ENCODE results near the gene ATP5MC3.
A peak's percentile ranks its signal among the peaks of the same experiment; 100 is the strongest.

The ATP5MC3 gene

DNA sequence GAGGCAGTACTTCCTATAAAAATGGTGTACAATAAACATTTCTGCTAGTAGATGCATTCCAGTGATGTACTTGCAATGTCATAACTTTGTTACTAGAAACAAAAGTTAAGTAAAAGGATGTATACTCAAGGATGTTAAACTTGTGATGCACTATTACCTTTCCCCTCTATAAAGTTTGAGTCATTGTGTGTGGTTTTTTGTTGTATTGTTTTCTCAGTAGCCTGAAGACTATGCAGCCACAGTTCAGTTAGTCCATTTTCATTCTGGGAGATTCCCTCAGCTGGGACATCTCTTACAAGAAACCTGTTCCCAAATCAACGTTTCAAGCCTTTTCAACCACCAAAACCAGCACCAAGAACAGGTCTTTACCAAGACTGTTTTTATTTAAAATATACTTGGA is 5.6 kb downstream of the ATP5MC3 start:
- no peak overlapping the region for H3K18ac ChIP-seq (ENCODE audit: low read length)
- no peak overlapping the region for H2AK5ac ChIP-seq (ENCODE audit: low read length)
- peaks cover 15% of the 10 kb centered on the region for H3K79me2 ChIP-seq (ENCODE audit: control insufficient read depth, insufficient read depth, low read length)
- no peak overlapping the region for H3K9ac ChIP-seq (ENCODE audit: low read length)
- no peak overlapping the region for H3K56ac ChIP-seq (ENCODE audit: low read length)
- no peak overlapping the region for H2BK15ac ChIP-seq (replicated peaks; ENCODE audit: low read depth)
- H3K4me1 ChIP-seq (ENCODE audit: control insufficient read depth, low read depth, low read length), result no peaks in the 10 kb centered on the region
- no peak overlapping the region for H4K8ac ChIP-seq (ENCODE audit: low read depth, low read length)
- H3K27me3 ChIP-seq (ENCODE audit: insufficient read depth, low read length, poor library complexity), result no peaks in the 10 kb centered on the region
- WGBS (ENCODE audit: extremely low coverage, insufficient coverage, low lambda C conversion rate), result no CpG with 5 or more reads among the region's 1 CpG
- no peak overlapping the region for H4K5ac ChIP-seq (ENCODE audit: low read length)
- no peak overlapping the region for H2BK120ac ChIP-seq (ENCODE audit: low read depth, low read length)
- peaks cover 8% of the 10 kb centered on the region for H3K79me1 ChIP-seq (ENCODE audit: low read length)
- no peak overlapping the region for H3K23ac ChIP-seq (ENCODE audit: low read length)
- no peak overlapping the region for H3K27ac ChIP-seq (ENCODE audit: low read depth, low read length)
- H2BK5ac ChIP-seq (ENCODE audit: low read length), result no peak overlapping the region
- H3K4me3 ChIP-seq (ENCODE audit: low read length), result no peak overlapping the region
- H3K36me3 ChIP-seq (ENCODE audit: control insufficient read depth, insufficient read depth, low read length), result peaks cover 4% of the 10 kb centered on the region
- H3K4ac ChIP-seq (ENCODE audit: low read depth, low read length), result no peak overlapping the region
- no peak overlapping the region for H3K4me2 ChIP-seq (ENCODE audit: low read length)
- DNase-seq, result no peak

DNA sequence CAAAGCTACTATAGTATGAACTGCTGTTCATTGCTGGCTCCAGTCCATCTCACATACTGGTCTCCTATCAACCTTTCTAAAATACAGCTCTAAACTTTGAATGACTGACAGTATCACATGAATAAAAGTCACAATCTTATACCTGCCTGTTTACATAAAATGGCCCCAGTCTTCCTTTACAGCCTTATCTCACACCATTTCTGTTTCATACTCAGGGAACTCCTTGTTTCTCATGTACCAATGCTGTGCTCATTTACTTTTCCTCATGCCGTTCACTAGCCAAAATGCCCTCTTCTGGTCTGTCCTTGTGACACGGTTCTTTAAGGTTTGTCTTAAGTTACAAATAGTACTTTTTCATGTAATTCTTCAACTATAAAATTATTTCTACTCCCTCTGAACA is 6.2 kb downstream of the ATP5MC3 start:
- Histone ChIP-seq H3K79me1 (ENCODE audit: low read length) (peaks cover 6% of the 10 kb centered on the region), H3K4me3 (ENCODE audit: low read length) (no peak overlapping the region), H3K4me2 (ENCODE audit: low read length) (no peak overlapping the region), H3K36me3 (ENCODE audit: control insufficient read depth, insufficient read depth, low read length) (peaks cover 4% of the 10 kb centered on the region), H2BK15ac (replicated peaks; ENCODE audit: low read depth) (no peak overlapping the region), H3K4ac (ENCODE audit: low read depth, low read length) (no peak overlapping the region), H4K8ac (ENCODE audit: low read depth, low read length) (no peak overlapping the region), H2BK5ac (ENCODE audit: low read length) (no peak overlapping the region), H3K27me3 (ENCODE audit: insufficient read depth, low read length, poor library complexity) (no peaks in the 10 kb centered on the region), H3K27ac (ENCODE audit: low read depth, low read length) (no peak overlapping the region), H2AK5ac (ENCODE audit: low read length) (no peak overlapping the region), H3K4me1 (ENCODE audit: control insufficient read depth, low read depth, low read length) (no peaks in the 10 kb centered on the region), H3K23ac (ENCODE audit: low read length) (no peak overlapping the region), H4K5ac (ENCODE audit: low read length) (no peak overlapping the region), H3K18ac (ENCODE audit: low read length) (no peak overlapping the region), H3K9ac (ENCODE audit: low read length) (no peak overlapping the region), H3K56ac (ENCODE audit: low read length) (no peak overlapping the region), H2BK120ac (ENCODE audit: low read depth, low read length) (no peak overlapping the region), H3K79me2 (ENCODE audit: control insufficient read depth, insufficient read depth, low read length) (peaks cover 9% of the 10 kb centered on the region)
- WGBS (ENCODE audit: extremely low coverage, insufficient coverage, low lambda C conversion rate), result no CpG with 5 or more reads among the region's 2 CpGs
- no peak for DNase-seq

DNA sequence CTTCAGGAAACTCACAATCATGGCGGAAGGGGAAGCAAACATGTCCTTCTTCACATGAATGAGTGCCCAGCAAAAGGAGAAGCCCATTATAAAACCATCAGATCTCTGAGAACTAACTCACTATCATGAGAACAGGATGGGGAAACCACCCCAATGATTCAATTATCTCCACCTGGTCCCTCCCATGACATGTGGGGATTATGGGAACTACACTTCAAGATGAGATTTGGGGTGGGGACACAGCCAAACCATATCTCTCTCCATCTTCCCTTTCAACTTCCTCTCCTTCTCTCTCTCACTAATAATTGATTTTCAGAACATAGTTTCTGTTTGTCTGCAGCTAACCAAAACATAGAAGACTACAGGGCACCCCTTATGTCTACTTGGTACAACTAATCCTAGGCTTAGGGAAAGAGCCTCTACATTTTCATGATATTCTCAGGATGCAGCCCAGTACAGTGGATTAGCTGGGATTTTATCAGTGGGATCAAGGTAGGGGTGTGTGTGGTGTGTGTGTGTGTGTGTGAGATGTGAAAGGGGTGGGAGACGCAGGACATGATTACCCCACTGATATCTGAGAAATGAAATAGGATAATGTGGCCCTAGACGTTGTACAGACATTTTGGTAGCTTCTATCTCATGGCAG is 10.7 kb downstream of the ATP5MC3 start:
- no peak for DNase-seq
- H4K8ac ChIP-seq (ENCODE audit: low read depth, low read length), result no peak overlapping the region
- no peak overlapping the region for H3K23ac ChIP-seq (ENCODE audit: low read length)
- no peak overlapping the region for H2AK5ac ChIP-seq (ENCODE audit: low read length)
- H3K4me3 ChIP-seq (ENCODE audit: low read length), result no peak overlapping the region
- no peak overlapping the region for H2BK120ac ChIP-seq (ENCODE audit: low read depth, low read length)
- H3K56ac ChIP-seq (ENCODE audit: low read length), result no peak overlapping the region
- no peak overlapping the region for H3K18ac ChIP-seq (ENCODE audit: low read length)
- peaks cover 2% of the 10 kb centered on the region for H3K36me3 ChIP-seq (ENCODE audit: control insufficient read depth, insufficient read depth, low read length)
- no peaks in the 10 kb centered on the region for H3K79me1 ChIP-seq (ENCODE audit: low read length)
- peaks cover 16% of the 10 kb centered on the region for H3K79me2 ChIP-seq (ENCODE audit: control insufficient read depth, insufficient read depth, low read length)
- no peak overlapping the region for H3K9ac ChIP-seq (ENCODE audit: low read length)
- no peak overlapping the region for H3K27ac ChIP-seq (ENCODE audit: low read depth, low read length)
- H2BK5ac ChIP-seq (ENCODE audit: low read length), result no peak overlapping the region
- H3K4me1 ChIP-seq (ENCODE audit: control insufficient read depth, low read depth, low read length), result no peaks in the 10 kb centered on the region
- no peak overlapping the region for H3K4ac ChIP-seq (ENCODE audit: low read depth, low read length)
- no peak overlapping the region for H3K4me2 ChIP-seq (ENCODE audit: low read length)
- no peak overlapping the region for H4K5ac ChIP-seq (ENCODE audit: low read length)
- no peaks in the 10 kb centered on the region for H3K27me3 ChIP-seq (ENCODE audit: insufficient read depth, low read length, poor library complexity)
- H2BK15ac ChIP-seq (replicated peaks; ENCODE audit: low read depth), result no peak overlapping the region
- WGBS (ENCODE audit: extremely low coverage, insufficient coverage, low lambda C conversion rate), result no CpG with 5 or more reads among the region's 3 CpGs

DNA sequence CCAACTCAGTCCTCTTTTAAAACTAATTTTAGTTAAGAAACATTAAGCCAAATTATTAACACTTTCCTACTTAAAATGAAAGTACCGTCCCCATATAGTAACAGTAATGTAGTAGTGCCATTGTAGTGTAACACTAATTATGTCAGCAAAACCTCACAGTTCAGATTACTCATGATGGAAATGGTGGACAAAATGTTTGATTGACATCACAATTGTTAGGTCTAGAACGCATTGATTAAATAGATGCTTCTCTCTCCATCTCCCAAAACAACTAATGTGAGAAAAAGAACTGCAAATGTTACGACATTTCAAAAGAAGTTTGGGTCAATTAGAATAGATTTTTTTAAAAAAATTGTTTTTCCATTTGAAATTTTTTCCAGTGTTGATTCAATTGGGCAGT is 12.3 kb downstream of the ATP5MC3 start:
- WGBS (ENCODE audit: extremely low coverage, insufficient coverage, low lambda C conversion rate), result no CpG with 5 or more reads among the region's 3 CpGs
- no peak overlapping the region for H3K9ac ChIP-seq (ENCODE audit: low read length)
- no peak overlapping the region for H4K8ac ChIP-seq (ENCODE audit: low read depth, low read length)
- no peak overlapping the region for H2AK5ac ChIP-seq (ENCODE audit: low read length)
- H3K27me3 ChIP-seq (ENCODE audit: insufficient read depth, low read length, poor library complexity), result no peaks in the 10 kb centered on the region
- H4K5ac ChIP-seq (ENCODE audit: low read length), result no peak overlapping the region
- H3K27ac ChIP-seq (ENCODE audit: low read depth, low read length), result no peak overlapping the region
- DNase-seq, result no peak
- no peak overlapping the region for H3K18ac ChIP-seq (ENCODE audit: low read length)
- H3K36me3 ChIP-seq (ENCODE audit: control insufficient read depth, insufficient read depth, low read length), result peaks cover under 1% of the 10 kb centered on the region
- no peak overlapping the region for H3K56ac ChIP-seq (ENCODE audit: low read length)
- H3K79me2 ChIP-seq (ENCODE audit: control insufficient read depth, insufficient read depth, low read length), result peaks cover 28% of the 10 kb centered on the region
- H3K4me1 ChIP-seq (ENCODE audit: control insufficient read depth, low read depth, low read length), result no peaks in the 10 kb centered on the region
- no peaks in the 10 kb centered on the region for H3K79me1 ChIP-seq (ENCODE audit: low read length)
- H3K4me2 ChIP-seq (ENCODE audit: low read length), result no peak overlapping the region
- no peak overlapping the region for H3K4me3 ChIP-seq (ENCODE audit: low read length)
- no peak overlapping the region for H2BK5ac ChIP-seq (ENCODE audit: low read length)
- H2BK120ac ChIP-seq (ENCODE audit: low read depth, low read length), result no peak overlapping the region
- H3K4ac ChIP-seq (ENCODE audit: low read depth, low read length), result no peak overlapping the region
- H3K23ac ChIP-seq (ENCODE audit: low read length), result no peak overlapping the region
- no peak overlapping the region for H2BK15ac ChIP-seq (replicated peaks; ENCODE audit: low read depth)

DNA sequence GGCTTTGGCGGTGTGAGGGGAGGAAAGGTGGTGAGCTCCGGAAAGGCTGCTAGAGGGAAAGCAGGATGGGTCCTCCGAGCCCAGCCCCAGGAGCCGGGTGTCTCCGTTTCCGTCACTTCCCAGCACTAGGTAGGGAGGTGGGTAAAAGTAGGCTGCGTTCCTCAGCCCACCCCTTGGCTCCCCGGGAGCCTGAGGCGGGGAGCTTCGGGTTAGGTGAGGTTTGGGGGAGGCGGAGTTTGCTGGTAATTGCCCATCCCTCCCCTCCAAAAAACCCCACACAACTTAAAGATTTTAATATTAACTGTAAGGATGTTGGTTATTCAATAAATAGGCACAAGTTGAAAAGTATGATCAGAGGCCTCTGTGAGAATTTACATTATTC is 13.0 kb downstream of the ATP5MC3 start:
- no peak for DNase-seq
- H4K8ac ChIP-seq (ENCODE audit: low read depth, low read length), result no peak overlapping the region

More for the DNA sequence above, 13.0 kb downstream of the ATP5MC3 start:
- H3K9ac ChIP-seq (ENCODE audit: low read length), result peak overlapping the region; percentile 86
- H3K4me3 ChIP-seq (ENCODE audit: low read length), result peak overlapping the region; percentile 71
- H3K4ac ChIP-seq (ENCODE audit: low read depth, low read length), result no peak overlapping the region
- peak overlapping the region; percentile 93 for H3K56ac ChIP-seq (ENCODE audit: low read length)
- H3K79me1 ChIP-seq (ENCODE audit: low read length), result no peaks in the 10 kb centered on the region
- no CpG with 5 or more reads among the region's 11 CpGs for WGBS (ENCODE audit: extremely low coverage, insufficient coverage, low lambda C conversion rate)
- H3K4me2 ChIP-seq (ENCODE audit: low read length), result peak overlapping the region; percentile 48
- H3K27me3 ChIP-seq (ENCODE audit: insufficient read depth, low read length, poor library complexity), result no peaks in the 10 kb centered on the region
- H3K18ac ChIP-seq (ENCODE audit: low read length), result no peak overlapping the region
- no peak overlapping the region for H3K23ac ChIP-seq (ENCODE audit: low read length)
- peaks cover 31% of the 10 kb centered on the region for H3K79me2 ChIP-seq (ENCODE audit: control insufficient read depth, insufficient read depth, low read length)
- no peak overlapping the region for H2BK5ac ChIP-seq (ENCODE audit: low read length)
- H3K4me1 ChIP-seq (ENCODE audit: control insufficient read depth, low read depth, low read length), result no peaks in the 10 kb centered on the region
- no peaks in the 10 kb centered on the region for H3K36me3 ChIP-seq (ENCODE audit: control insufficient read depth, insufficient read depth, low read length)
- H2AK5ac ChIP-seq (ENCODE audit: low read length), result no peak overlapping the region
- peak overlapping the region; percentile 78 for H3K27ac ChIP-seq (ENCODE audit: low read depth, low read length)
- H2BK120ac ChIP-seq (ENCODE audit: low read depth, low read length), result no peak overlapping the region
- no peak overlapping the region for H2BK15ac ChIP-seq (replicated peaks; ENCODE audit: low read depth)
- H4K5ac ChIP-seq (ENCODE audit: low read length), result no peak overlapping the region
